Daoy (cell line): ENCODE results near the gene ZNF541. TPM values are rescaled to one million over a fixed set of nuclear protein-coding genes. Genes with fewer than 3 reads are reported as not detected.

Experiments
- DNase-seq: peaks from one replicate; pipeline ENCODE4 v3.0.0-alpha.2; 2015; ENCODE audit warnings: low read depth
- total RNA-seq: library from RNA; depleted of rRNA; stranded (reverse); fragments of >200 nt; shearing (Covaris generic); gene quantifications from 2 replicates; pipeline ENCODE4 v1.2.3, GENCODE V29; 2014; rRNA removed

ZNF541 gene
- total RNA-seq, 1 experiment from 2014 or later = not detected

- no peak for DNase-seq
Measured at GRCh38 chr19:47545061-47545948, 27.6 kb downstream of the ZNF541 start.

- DNase-seq = no peak
Measured at GRCh38 chr19:47544476-47544875, 28.5 kb downstream of the ZNF541 start.

- no peak for DNase-seq
Measured at GRCh38 chr19:47544075-47544474, 28.9 kb downstream of the ZNF541 start.

GRCh38 chr19:47542030-47542475 lies 30.9 kb downstream of the ZNF541 start:
- peak; percentile 36 for DNase-seq

- no peak for DNase-seq
Measured at GRCh38 chr19:47541518-47541917, 31.4 kb downstream of the ZNF541 start.

- no peak for DNase-seq
Measured at GRCh38 chr19:47540748-47541147, 32.2 kb downstream of the ZNF541 start.

GRCh38 chr19:47539747-47540311 lies 33.1 kb downstream of the ZNF541 start:
- no peak for DNase-seq

GRCh38 chr19:47538812-47539211 lies 34.1 kb downstream of the ZNF541 start:
- DNase-seq = no peak

- no peak for DNase-seq
Measured at GRCh38 chr19:47537493-47537892, 35.5 kb downstream of the ZNF541 start.

- DNase-seq = no peak
Measured at GRCh38 chr19:47534628-47535027, 38.3 kb downstream of the ZNF541 start.

- DNase-seq = no peak
Measured at GRCh38 chr19:47531640-47532387, 41.1 kb downstream of the ZNF541 start.

- DNase-seq = no peak
Measured at GRCh38 chr19:47529018-47529742, 43.8 kb downstream of the ZNF541 start.

GRCh38 chr19:47526798-47527197 lies 46.1 kb downstream of the ZNF541 start:
- no peak for DNase-seq

GRCh38 chr19:47523473-47523872 lies 49.5 kb downstream of the ZNF541 start:
- no peak for DNase-seq

Other genes with a start within 250 kb of the ZNF541 start
- 0.17 TPM in 1 of 2 replicates, not detected in the other for gene C5AR2, start 241.0 kb downstream of the ZNF541 start, total RNA-seq
- gene DHX34, start 223.8 kb downstream of the ZNF541 start, total RNA-seq = 29.7 and 30.5 TPM in 2 replicates
- 0.63 and 2.9 TPM in 2 replicates for gene MEIS3, start 153.6 kb downstream of the ZNF541 start, total RNA-seq
- 0.40 TPM in 1 of 2 replicates, not detected in the other for gene SLC8A2, start 101.3 kb downstream of the ZNF541 start, total RNA-seq
- gene KPTN, start 88.9 kb downstream of the ZNF541 start, total RNA-seq = 3.3 and 6.5 TPM in 2 replicates
- gene NAPA, start 58.1 kb downstream of the ZNF541 start, total RNA-seq = 87.0 and 101 TPM in 2 replicates
- 0.89 and 8.5 TPM in 2 replicates for gene BICRA, start 36.0 kb upstream of the ZNF541 start, total RNA-seq
- gene EHD2, start 140.3 kb upstream of the ZNF541 start, total RNA-seq = 7.4 and 9.7 TPM in 2 replicates
- gene NOP53, start 172.4 kb upstream of the ZNF541 start, total RNA-seq = 48.0 and 56.6 TPM in 2 replicates
- 239 and 251 TPM in 2 replicates for gene SELENOW, start 205.6 kb upstream of the ZNF541 start, total RNA-seq
- not detected in 2 replicates for gene TPRX1, start 231.4 kb upstream of the ZNF541 start, total RNA-seq
- not detected in 2 replicates for gene CRX, start 248.8 kb upstream of the ZNF541 start, total RNA-seq